Esophagus muscularis mucosa (tissue), 3 donors: Measurements from ENCODE around the gene NT5M.

Source experiments
- CTCF ChIP-seq, 3 experiments: fragments of 200-600 bp in 2 of 3; fragments of 450-650 bp in 1 of 3; sonication (generic) in 2 of 3; IDR thresholded peaks; one replicate each; pipeline ENCODE4 v1.5.1; 2017 to 2019; ENCODE audit warnings: antibody characterized with exemption in 3 of 3, mild to moderate bottlenecking in 2 of 3, moderate library complexity in 1 of 3
- POLR2A ChIP-seq: fragments of 450-650 bp; IDR thresholded peaks from one replicate; pipeline ENCODE4 v1.6.1; 2017; ENCODE audit warnings: antibody characterized with exemption, moderate library complexity, mild to moderate bottlenecking, low read depth
- POLR2AphosphoS5 ChIP-seq, 2 donors: sonication (generic); formaldehyde crosslinking; IDR thresholded peaks; one replicate each; pipeline ENCODE4 v1.6.1; 2017; ENCODE audit warnings: antibody characterized with exemption in 2 of 2

- TF ChIP-seq CTCF (IDR thresholded peaks at IDR 0.05) (no peak), POLR2A (no peak), POLR2AphosphoS5 (IDR thresholded peaks at IDR 0.05) (no peak)
Observed at GRCh38 chr17:17367931-17368330, 64.8 kb downstream of the NT5M start.
